ENCODE results near the gene HSPA1A.

Gene HSPA1A

GRCh38 chr6:31815025-31815838, at the start of gene HSPA1A, which contains the start of gene HSPA1L:
HSPA1A (plus strand) TSS chr6:31815543; CDS start chr6:31815757, 214 bp downstream.
HSPA1L (minus strand) TSS chr6:31815283; CDS start chr6:31811972, 3,311 bp downstream.
- peak; percentile 86 for DNase-seq

GRCh38 chr6:31765559-31765909, 49.8 kb upstream of the HSPA1A start:
- no peak for DNase-seq

GRCh38 chr6:31765910-31766794, 49.2 kb upstream of the HSPA1A start:
- DNase-seq, result no peak

GRCh38 chr6:31767096-31767645, 48.2 kb upstream of the HSPA1A start:
- DNase-seq, result no peak

- DNase-seq, result no peak
Measured at GRCh38 chr6:31768363-31769257, 46.7 kb upstream of the HSPA1A start.

GRCh38 chr6:31769684-31770371, 45.5 kb upstream of the HSPA1A start:
- DNase-seq, result peak; percentile 84 to 87

- no peak for DNase-seq
Measured at GRCh38 chr6:31770860-31771259, 44.5 kb upstream of the HSPA1A start.

- DNase-seq, result no peak
Measured at GRCh38 chr6:31771992-31772358, 43.4 kb upstream of the HSPA1A start.

- no peak for DNase-seq
Measured at GRCh38 chr6:31775184-31775583, 40.2 kb upstream of the HSPA1A start.

- no peak for DNase-seq
Measured at GRCh38 chr6:31775633-31776484, 39.5 kb upstream of the HSPA1A start.

- no peak for DNase-seq
Measured at GRCh38 chr6:31776485-31776988, 38.8 kb upstream of the HSPA1A start.

- peak; percentile 76 to 81 for DNase-seq
Measured at GRCh38 chr6:31776989-31777666, 38.2 kb upstream of the HSPA1A start, which contains the start of gene VWA7. VWA7 (minus strand) TSS chr6:31777328; CDS start chr6:31776779, 549 bp downstream.

- DNase-seq, result no peak
Measured at GRCh38 chr6:31777667-31778050, 37.7 kb upstream of the HSPA1A start.

GRCh38 chr6:31778193-31778592, 37.1 kb upstream of the HSPA1A start:
- no peak for DNase-seq

GRCh38 chr6:31778999-31779885, 36.1 kb upstream of the HSPA1A start:
- DNase-seq, result no peak

- no peak for DNase-seq
Measured at GRCh38 chr6:31779908-31780307, 35.4 kb upstream of the HSPA1A start.

GRCh38 chr6:31780507-31781243, 34.7 kb upstream of the HSPA1A start:
- no peak for DNase-seq

All from CD4-positive, alpha-beta T cell treated with Interferon alpha-2 for 1 hour (primary cell).